ENCODE data around the gene MRPL45.

GRCh38 chr17:38338535-38338934, 41.6 kb downstream of the MRPL45 start:
- TF ChIP-seq POLR2AphosphoS5 (IDR thresholded peaks at IDR 0.05) (no peak), CTCF (IDR thresholded peaks at IDR 0.05) (no peak), POLR2A (IDR thresholded peaks at IDR 0.05) (no peak), EP300 (IDR thresholded peaks at IDR 0.05) (no peak)

Measured in sigmoid colon (tissue), 4 donors.